ENCODE results near the gene LCN9.

Gene LCN9

GRCh38 chr9:135648494-135649410 lies 14.4 kb upstream of the LCN9 start:
- Histone ChIP-seq H3K4me3 (ENCODE audit: low read length in 2 of 2) (no peak overlapping the region), H3K27ac (ENCODE audit: low read length) (no peak overlapping the region), H3K4me1 (ENCODE audit: control insufficient read depth, insufficient read depth, low read length) (no peaks in the 10 kb centered on the region), H3K27me3 (ENCODE audit: control insufficient read depth in 1 of 2, insufficient read depth in 2 of 2, low read length in 2 of 2) (no peaks in the 10 kb centered on the region), H3K9ac (ENCODE audit: low read length in 2 of 2) (no peak overlapping the region), H3K36me3 (ENCODE audit: control insufficient read depth in 2 of 2, insufficient read depth in 2 of 2, low read length in 2 of 2) (no peaks in the 10 kb centered on the region), H3K9me3 (ENCODE audit: control insufficient read depth in 2 of 2, low read length in 2 of 2) (peaks cover 15 to 27% of the 10 kb centered on the region in 2 donors)

GRCh38 chr9:135649508-135649907 lies 13.6 kb upstream of the LCN9 start:
- no peak overlapping the region for H3K4me3 ChIP-seq (ENCODE audit: low read length in 2 of 2)
- H3K27me3 ChIP-seq (ENCODE audit: control insufficient read depth in 1 of 2, insufficient read depth in 2 of 2, low read length in 2 of 2) = no peaks in the 10 kb centered on the region
- peaks cover 12 to 27% of the 10 kb centered on the region in 2 donors for H3K9me3 ChIP-seq (ENCODE audit: control insufficient read depth in 2 of 2, low read length in 2 of 2)
- H3K9ac ChIP-seq (ENCODE audit: low read length in 2 of 2) = no peak overlapping the region
- H3K4me1 ChIP-seq (ENCODE audit: control insufficient read depth, insufficient read depth, low read length) = no peaks in the 10 kb centered on the region
- no peaks in the 10 kb centered on the region for H3K36me3 ChIP-seq (ENCODE audit: control insufficient read depth in 2 of 2, insufficient read depth in 2 of 2, low read length in 2 of 2)
- no peak overlapping the region for H3K27ac ChIP-seq (ENCODE audit: low read length)

- H3K4me3 ChIP-seq (ENCODE audit: low read length in 2 of 2) = no peak overlapping the region
- H3K9ac ChIP-seq (ENCODE audit: low read length in 2 of 2) = no peak overlapping the region
- H3K9me3 ChIP-seq (ENCODE audit: control insufficient read depth in 2 of 2, low read length in 2 of 2) = peaks cover 6 to 19% of the 10 kb centered on the region in 2 donors
These were observed 12.7 kb upstream of the LCN9 start for GRCh38 chr9:135650408-135650807.

GRCh38 chr9:135655317-135655716 lies 7.8 kb upstream of the LCN9 start:
- peaks cover 0 to 6% of the 10 kb centered on the region in 2 donors for H3K27me3 ChIP-seq (ENCODE audit: control insufficient read depth in 1 of 2, insufficient read depth in 2 of 2, low read length in 2 of 2)
- H3K9me3 ChIP-seq (ENCODE audit: control insufficient read depth in 2 of 2, low read length in 2 of 2) = no peaks in the 10 kb centered on the region
- no peak overlapping the region for H3K27ac ChIP-seq (ENCODE audit: low read length)
- H3K36me3 ChIP-seq (ENCODE audit: control insufficient read depth in 2 of 2, insufficient read depth in 2 of 2, low read length in 2 of 2) = no peaks in the 10 kb centered on the region
- no peaks in the 10 kb centered on the region for H3K4me1 ChIP-seq (ENCODE audit: control insufficient read depth, insufficient read depth, low read length)
- H3K4me3 ChIP-seq (ENCODE audit: low read length in 2 of 2) = no peak overlapping the region
- no peak overlapping the region for H3K9ac ChIP-seq (ENCODE audit: low read length in 2 of 2)

More at GRCh38 chr9:135650408-135650807, 12.7 kb upstream of the LCN9 start:
- H3K27me3 ChIP-seq (ENCODE audit: control insufficient read depth in 1 of 2, insufficient read depth in 2 of 2, low read length in 2 of 2) = peaks cover 0 to 3% of the 10 kb centered on the region in 2 donors
- no peaks in the 10 kb centered on the region for H3K4me1 ChIP-seq (ENCODE audit: control insufficient read depth, insufficient read depth, low read length)
- H3K27ac ChIP-seq (ENCODE audit: low read length) = no peak overlapping the region
- no peaks in the 10 kb centered on the region for H3K36me3 ChIP-seq (ENCODE audit: control insufficient read depth in 2 of 2, insufficient read depth in 2 of 2, low read length in 2 of 2)

GRCh38 chr9:135657416-135657815 lies 5.7 kb upstream of the LCN9 start:
- H3K9ac ChIP-seq (ENCODE audit: low read length in 2 of 2) = no peak overlapping the region
- H3K36me3 ChIP-seq (ENCODE audit: control insufficient read depth in 2 of 2, insufficient read depth in 2 of 2, low read length in 2 of 2) = no peaks in the 10 kb centered on the region
- peaks cover 0 to 6% of the 10 kb centered on the region in 2 donors for H3K27me3 ChIP-seq (ENCODE audit: control insufficient read depth in 1 of 2, insufficient read depth in 2 of 2, low read length in 2 of 2)
- H3K4me1 ChIP-seq (ENCODE audit: control insufficient read depth, insufficient read depth, low read length) = no peaks in the 10 kb centered on the region
- no peak overlapping the region for H3K27ac ChIP-seq (ENCODE audit: low read length)
- H3K4me3 ChIP-seq (ENCODE audit: low read length in 2 of 2) = no peak overlapping the region
- no peaks in the 10 kb centered on the region for H3K9me3 ChIP-seq (ENCODE audit: control insufficient read depth in 2 of 2, low read length in 2 of 2)

GRCh38 chr9:135659252-135659651 lies 3.9 kb upstream of the LCN9 start:
- Histone ChIP-seq H3K36me3 (ENCODE audit: control insufficient read depth in 2 of 2, insufficient read depth in 2 of 2, low read length in 2 of 2) (no peaks in the 10 kb centered on the region), H3K27me3 (ENCODE audit: control insufficient read depth in 1 of 2, insufficient read depth in 2 of 2, low read length in 2 of 2) (peaks cover 0 to 7% of the 10 kb centered on the region in 2 donors), H3K27ac (ENCODE audit: low read length) (no peak overlapping the region), H3K9ac (ENCODE audit: low read length in 2 of 2) (no peak overlapping the region), H3K9me3 (ENCODE audit: control insufficient read depth in 2 of 2, low read length in 2 of 2) (no peaks in the 10 kb centered on the region), H3K4me1 (ENCODE audit: control insufficient read depth, insufficient read depth, low read length) (no peaks in the 10 kb centered on the region), H3K4me3 (ENCODE audit: low read length in 2 of 2) (no peak overlapping the region)

- H3K4me3 ChIP-seq (ENCODE audit: low read length in 2 of 2) = no peak overlapping the region
- no peak overlapping the region for H3K27ac ChIP-seq (ENCODE audit: low read length)
- peaks cover 0 to 6% of the 10 kb centered on the region in 2 donors for H3K27me3 ChIP-seq (ENCODE audit: control insufficient read depth in 1 of 2, insufficient read depth in 2 of 2, low read length in 2 of 2)
- H3K9me3 ChIP-seq (ENCODE audit: control insufficient read depth in 2 of 2, low read length in 2 of 2) = no peaks in the 10 kb centered on the region
- H3K9ac ChIP-seq (ENCODE audit: low read length in 2 of 2) = no peak overlapping the region
- H3K4me1 ChIP-seq (ENCODE audit: control insufficient read depth, insufficient read depth, low read length) = no peaks in the 10 kb centered on the region
- no peaks in the 10 kb centered on the region for H3K36me3 ChIP-seq (ENCODE audit: control insufficient read depth in 2 of 2, insufficient read depth in 2 of 2, low read length in 2 of 2)
These were observed 2.7 kb upstream of the LCN9 start for GRCh38 chr9:135660407-135660806.

GRCh38 chr9:135661816-135662560 lies 1.1 kb upstream of the LCN9 start:
- H3K4me1 ChIP-seq (ENCODE audit: control insufficient read depth, insufficient read depth, low read length) = no peaks in the 10 kb centered on the region
- H3K27ac ChIP-seq (ENCODE audit: low read length) = no peak overlapping the region
- H3K36me3 ChIP-seq (ENCODE audit: control insufficient read depth in 2 of 2, insufficient read depth in 2 of 2, low read length in 2 of 2) = no peaks in the 10 kb centered on the region
- no peak overlapping the region for H3K4me3 ChIP-seq (ENCODE audit: low read length in 2 of 2)
- H3K27me3 ChIP-seq (ENCODE audit: control insufficient read depth in 1 of 2, insufficient read depth in 2 of 2, low read length in 2 of 2) = peaks cover 0 to 5% of the 10 kb centered on the region in 2 donors
- H3K9ac ChIP-seq (ENCODE audit: low read length in 2 of 2) = no peak overlapping the region
- H3K9me3 ChIP-seq (ENCODE audit: control insufficient read depth in 2 of 2, low read length in 2 of 2) = no peaks in the 10 kb centered on the region

GRCh38 chr9:135663451-135663770 lies 302 bp downstream of the LCN9 start:
- no peak overlapping the region for H3K27ac ChIP-seq (ENCODE audit: low read length)
- H3K4me3 ChIP-seq (ENCODE audit: low read length in 2 of 2) = no peak overlapping the region
- H3K4me1 ChIP-seq (ENCODE audit: control insufficient read depth, insufficient read depth, low read length) = no peaks in the 10 kb centered on the region
- H3K36me3 ChIP-seq (ENCODE audit: control insufficient read depth in 2 of 2, insufficient read depth in 2 of 2, low read length in 2 of 2) = no peaks in the 10 kb centered on the region
- no peak overlapping the region for H3K9ac ChIP-seq (ENCODE audit: low read length in 2 of 2)
- H3K27me3 ChIP-seq (ENCODE audit: control insufficient read depth in 1 of 2, insufficient read depth in 2 of 2, low read length in 2 of 2) = peaks cover 0 to 3% of the 10 kb centered on the region in 2 donors
- no peaks in the 10 kb centered on the region for H3K9me3 ChIP-seq (ENCODE audit: control insufficient read depth in 2 of 2, low read length in 2 of 2)

- Histone ChIP-seq H3K27ac (ENCODE audit: low read length) (no peak overlapping the region), H3K4me3 (ENCODE audit: low read length in 2 of 2) (no peak overlapping the region), H3K9ac (ENCODE audit: low read length in 2 of 2) (no peak overlapping the region), H3K36me3 (ENCODE audit: control insufficient read depth in 2 of 2, insufficient read depth in 2 of 2, low read length in 2 of 2) (no peaks in the 10 kb centered on the region), H3K27me3 (ENCODE audit: control insufficient read depth in 1 of 2, insufficient read depth in 2 of 2, low read length in 2 of 2) (peaks cover 0 to 3% of the 10 kb centered on the region in 2 donors), H3K4me1 (ENCODE audit: control insufficient read depth, insufficient read depth, low read length) (no peaks in the 10 kb centered on the region), H3K9me3 (ENCODE audit: control insufficient read depth in 2 of 2, low read length in 2 of 2) (no peaks in the 10 kb centered on the region)
These were observed 748 bp downstream of the LCN9 start for GRCh38 chr9:135663857-135664256.

- H3K4me3 ChIP-seq (ENCODE audit: low read length in 2 of 2) = no peak overlapping the region
- no peak overlapping the region for H3K9ac ChIP-seq (ENCODE audit: low read length in 2 of 2)
- no peaks in the 10 kb centered on the region for H3K36me3 ChIP-seq (ENCODE audit: control insufficient read depth in 2 of 2, insufficient read depth in 2 of 2, low read length in 2 of 2)
- H3K4me1 ChIP-seq (ENCODE audit: control insufficient read depth, insufficient read depth, low read length) = no peaks in the 10 kb centered on the region
- no peak overlapping the region for H3K27ac ChIP-seq (ENCODE audit: low read length)
- H3K27me3 ChIP-seq (ENCODE audit: control insufficient read depth in 1 of 2, insufficient read depth in 2 of 2, low read length in 2 of 2) = peaks cover 0 to 3% of the 10 kb centered on the region in 2 donors
- H3K9me3 ChIP-seq (ENCODE audit: control insufficient read depth in 2 of 2, low read length in 2 of 2) = no peaks in the 10 kb centered on the region
These were observed 1.2 kb downstream of the LCN9 start for GRCh38 chr9:135664266-135664665.
